OCI-LY7 (cell line): ENCODE data around the gene ZNF670. TPM values are rescaled to one million over a fixed set of nuclear protein-coding genes. Genes with fewer than 3 reads are reported as not detected.
"Not testable (repeated sequence)": the region's sequence is repeated elsewhere in the genome, so short reads cannot be mapped to it uniquely, and the experiment has no call there.

Source experiments
- BruUV-seq: library from RNA; stranded (reverse); fragments of 400-500 nt; replicated peaks from 2 replicates; lab custom pipeline; 2021; lab: Mats Ljungman, UMichigan
- CTCF ChIA-PET: fragments of 300-600 bp; sonication (Branson Sonifier 250); formaldehyde crosslinking; loops from one replicate; lab custom pipeline; 2022; ENCODE audit warnings: antibody characterized with exemption; ENCODE audit not compliant: unreplicated experiment; lab: Charles Lee
- POLR2A ChIA-PET: fragments of 300-600 bp; sonication (Branson Sonifier 250); formaldehyde crosslinking; loops from one replicate; lab custom pipeline; 2022; ENCODE audit warnings: antibody characterized with exemption; lab: Charles Lee
- DNase-seq: peaks from one replicate; pipeline ENCODE4 v3.0.0-alpha.2; 2015; ENCODE audit warnings: low spot score
- H2AFZ ChIP-seq: fragments of 200-600 bp; sonication (generic), shearing (Covaris generic); 2 replicates; pipeline ENCODE4 v1.6.1; 2014; ENCODE audit warnings: mild to moderate bottlenecking, antibody characterized with exemption, low read length, moderate library complexity
- H3K27ac ChIP-seq: fragments of 200-600 bp; sonication (generic); 2 replicates; pipeline ENCODE4 v1.5.1; 2014; ENCODE audit warnings: mixed run types, low read depth, mild to moderate bottlenecking, moderate library complexity, low read length, inconsistent platforms; ENCODE audit not compliant: poor library complexity, severe bottlenecking
- H3K36me3 ChIP-seq: fragments of 200-600 bp; sonication (generic); 2 replicates; pipeline ENCODE4 v1.6.1; 2014; ENCODE audit warnings: mild to moderate bottlenecking, antibody characterized with exemption, low read length, moderate library complexity, mixed read lengths; ENCODE audit not compliant: insufficient read depth
- H3K4me1 ChIP-seq: fragments of 200-600 bp; sonication (generic); 2 replicates; pipeline ENCODE4 v1.5.1; 2014; ENCODE audit warnings: mild to moderate bottlenecking, low read length; ENCODE audit not compliant: insufficient read depth, poor library complexity, severe bottlenecking
- H3K4me2 ChIP-seq: fragments of 200-600 bp; sonication (generic); 2 replicates; pipeline ENCODE4 v1.6.1; 2014; ENCODE audit warnings: mild to moderate bottlenecking, low read length
- H3K4me3 ChIP-seq: fragments of 200-600 bp; sonication (generic); 2 replicates; pipeline ENCODE4 v1.5.1; 2014; ENCODE audit warnings: mild to moderate bottlenecking, low read depth, low read length; ENCODE audit not compliant: poor library complexity, severe bottlenecking
- H3K79me2 ChIP-seq: fragments of 200-600 bp; sonication (generic); 2 replicates; pipeline ENCODE4 v1.6.1; 2016; ENCODE audit warnings: low read depth, mild to moderate bottlenecking, low read length, moderate library complexity, mixed read lengths; ENCODE audit not compliant: insufficient read depth
- H3K9me2 ChIP-seq: fragments of 200-600 bp; sonication (generic); 2 replicates; pipeline ENCODE4 v1.6.1; 2016; ENCODE audit warnings: mild to moderate bottlenecking, low read length, mixed read lengths; ENCODE audit not compliant: insufficient read depth
- H3K9me3 ChIP-seq: fragments of 200-600 bp; sonication (generic); 2 replicates; pipeline ENCODE4 v1.6.1; 2014; ENCODE audit warnings: mild to moderate bottlenecking, mixed run types, low read length, mixed read lengths
- H4K20me1 ChIP-seq: fragments of 200-600 bp; sonication (generic); 2 replicates; pipeline ENCODE4 v1.6.1; 2014; ENCODE audit warnings: mild to moderate bottlenecking, antibody characterized with exemption, low read length, moderate library complexity, mixed read lengths; ENCODE audit not compliant: insufficient read depth
- CTCF ChIP-seq: fragments of 200-600 bp; sonication (generic); conservative IDR thresholded peaks from 2 replicates; pipeline ENCODE4 v1.5.1; 2014; ENCODE audit warnings: mild to moderate bottlenecking, antibody characterized with exemption, low read length, moderate library complexity, mixed read lengths
- EZH2phosphoT487 ChIP-seq: fragments of 200-600 bp; sonication (generic); IDR thresholded peaks from 2 replicates; pipeline ENCODE4 v1.6.1; 2018; ENCODE audit warnings: low read depth, borderline replicate concordance, mild to moderate bottlenecking, mixed run types, antibody characterized with exemption, low read length, moderate library complexity, mixed read lengths
- intact Hi-C: fragments of 100-400 bp; cut with micrococcal nuclease; formaldehyde crosslinking; loops from one replicate; pipeline ENCODE4 v1.10.0; 2022; ENCODE audit not compliant: unreplicated experiment
- total RNA-seq, 2 experiments: library from RNA; depleted of rRNA in 1 of 2; stranded (reverse); fragments of >200 nt in 1 of 2; shearing (Covaris generic) in 1 of 2; gene quantifications; 2 replicates each; pipeline ENCODE4 v1.2.3, GENCODE V29; 2014 to 2022

ZNF670 gene
- total RNA-seq, 2 experiments from 2014 or later, result 5.5 to 8.6 TPM

- no peak overlapping the region for H2AFZ ChIP-seq
- no peak for TF ChIP-seq CTCF
- TF ChIP-seq EZH2phosphoT487, result no peak
- ChIA-PET CTCF (no interaction called here), POLR2A (no interaction called here)
- no TSS peak for BruUV-seq
- H3K79me2 ChIP-seq, result no peaks in the 10 kb centered on the region
- no peaks in the 10 kb centered on the region for H3K36me3 ChIP-seq
- H4K20me1 ChIP-seq, result no peaks in the 10 kb centered on the region
- H3K4me1 ChIP-seq, result no peaks in the 10 kb centered on the region
- no peak overlapping the region for H3K4me3 ChIP-seq
- intact Hi-C loops, result no loop called here
- no peak overlapping the region for H3K4me2 ChIP-seq
- H3K9me2 ChIP-seq, result no peaks in the 10 kb centered on the region
- H3K27ac ChIP-seq, result no peak overlapping the region
- DNase-seq, result no peak
- H3K9me3 ChIP-seq, result no peaks in the 10 kb centered on the region
Measured at GRCh38 chr1:247121382-247121781, 42.8 kb upstream of the ZNF670 start.

GRCh38 chr1:247120408-247120668 lies 41.7 kb upstream of the ZNF670 start:
- H3K4me1 ChIP-seq, H3K36me3 ChIP-seq, H2AFZ ChIP-seq, H3K4me2 ChIP-seq, BruUV-seq, CTCF ChIA-PET, H3K9me3 ChIP-seq, H4K20me1 ChIP-seq, H3K9me2 ChIP-seq, H3K27ac ChIP-seq, intact Hi-C loops, H3K4me3 ChIP-seq, DNase-seq, POLR2A ChIA-PET, H3K79me2 ChIP-seq: not testable (repeated sequence)

- intact Hi-C loops, result no loop called here
- no TSS peak for BruUV-seq
- H3K36me3 ChIP-seq, result no peaks in the 10 kb centered on the region
- H2AFZ ChIP-seq, result no peak overlapping the region
- CTCF ChIA-PET, result no interaction called here
- no peak overlapping the region for H3K27ac ChIP-seq
- no peaks in the 10 kb centered on the region for H3K9me3 ChIP-seq
- DNase-seq, result no peak
- TF ChIP-seq EZH2phosphoT487 (no peak), CTCF (no peak)
- H3K4me1 ChIP-seq, result no peaks in the 10 kb centered on the region
- H3K79me2 ChIP-seq, result no peaks in the 10 kb centered on the region
- no peak overlapping the region for H3K4me2 ChIP-seq
- POLR2A ChIA-PET, result no interaction called here
- H3K4me3 ChIP-seq, result no peak overlapping the region
- H3K9me2 ChIP-seq, result no peaks in the 10 kb centered on the region
- no peaks in the 10 kb centered on the region for H4K20me1 ChIP-seq
Measured at GRCh38 chr1:247119600-247120407, 41.2 kb upstream of the ZNF670 start.
